Right atrium auricular region (tissue), 2 donors: Measurements from ENCODE around the gene SAMD4A. TPM values are rescaled to one million over a fixed set of nuclear protein-coding genes. Genes with fewer than 3 reads are reported as not detected.

ENCODE experiments used
- DNase-seq: peaks from one replicate; pipeline ENCODE4 v3.0.0-alpha.2; 2019; ENCODE audit warnings: low spot score
- H3K27ac ChIP-seq, 2 donors: fragments of 200-600 bp; sonication (generic); 1 replicate in 1 of 2; 2 replicates in 1 of 2; pipeline ENCODE4 v1.5.1; 2016 to 2019
- H3K27me3 ChIP-seq, 2 donors: fragments of 200-600 bp; sonication (generic); one replicate each; pipeline versions ENCODE4 v1.5.1 to v1.6.0; 2017 to 2019
- H3K36me3 ChIP-seq: fragments of 200-600 bp; sonication (generic); one replicate; pipeline ENCODE4 v1.5.1; 2016
- H3K4me1 ChIP-seq, 2 donors: fragments of 200-600 bp; sonication (generic); one replicate each; pipeline versions ENCODE4 v1.5.1 to v1.6.0; 2017 to 2019
- H3K4me3 ChIP-seq, 2 donors: fragments of 200-600 bp; sonication (generic); 1 replicate in 1 of 2; 2 replicates in 1 of 2; pipeline ENCODE4 v1.5.1; 2017 to 2019; ENCODE audit warnings: mild to moderate bottlenecking in 1 of 2, moderate library complexity in 1 of 2
- H3K9me3 ChIP-seq, 2 donors: fragments of 200-600 bp; sonication (generic); one replicate each; pipeline ENCODE4 v1.5.1; 2019
- total RNA-seq, 2 donors: library from RNA; depleted of rRNA; stranded (reverse); fragments of >200 nt; gene quantifications; one replicate each; pipeline ENCODE4 v1.1.0, GENCODE V29; 2016
- TF ChIP-seq, protein P1 (sequence below), 2 donors: fragments of 200-600 bp; sonication (generic); IDR thresholded peaks; one replicate each; pipeline ENCODE4 v1.5.1; 2019; ENCODE audit warnings: antibody characterized with exemption in 2 of 2

The SAMD4A gene
- total RNA-seq, 2 donors from 2014 or later, result 74.5 to 102 TPM

DNA sequence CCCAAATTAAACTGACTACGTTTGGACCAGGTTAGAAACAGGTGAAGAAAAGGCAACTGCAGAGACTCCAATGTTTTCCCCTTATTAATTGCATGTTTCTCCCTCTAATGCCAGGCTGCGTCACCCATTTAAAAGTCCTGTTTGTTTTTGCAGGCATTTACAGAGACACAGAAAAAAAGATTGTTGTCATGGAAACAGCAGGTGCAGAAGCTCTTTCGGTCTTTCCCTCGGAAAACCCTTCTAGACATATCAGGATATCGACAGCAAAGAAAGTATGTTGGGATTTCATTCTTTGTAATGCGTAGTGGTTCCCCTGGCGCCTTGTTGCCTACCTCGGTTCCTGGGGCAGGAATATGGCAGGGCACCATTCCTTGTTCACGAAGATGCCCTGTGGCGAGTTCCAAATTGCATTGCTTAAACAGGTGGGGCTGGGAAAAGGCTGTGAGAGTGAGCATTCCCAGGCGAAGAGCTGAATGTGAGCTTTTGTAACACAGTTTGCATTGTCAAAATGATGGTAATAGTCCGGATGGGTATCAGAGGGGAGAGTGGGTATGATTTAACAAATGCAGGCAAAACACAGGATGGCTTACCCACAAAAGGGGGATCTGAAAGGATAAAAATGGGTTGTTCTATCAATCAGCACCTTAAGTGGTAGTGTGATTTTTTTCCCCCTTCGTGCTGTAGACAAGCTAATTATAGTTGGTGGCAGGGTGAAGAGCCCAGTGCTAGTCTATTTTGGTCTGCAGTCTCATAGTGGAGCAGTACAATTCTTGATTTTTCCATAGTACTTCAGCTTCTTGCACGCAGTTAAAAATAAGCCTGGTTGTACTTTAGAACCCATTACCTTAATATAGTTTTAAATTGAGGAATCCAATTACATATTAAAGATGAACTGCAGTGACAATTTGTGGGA, 203.3 kb downstream of the SAMD4A start:
- no peak overlapping the region for H3K4me3 ChIP-seq
- TF ChIP-seq, protein P1, sequence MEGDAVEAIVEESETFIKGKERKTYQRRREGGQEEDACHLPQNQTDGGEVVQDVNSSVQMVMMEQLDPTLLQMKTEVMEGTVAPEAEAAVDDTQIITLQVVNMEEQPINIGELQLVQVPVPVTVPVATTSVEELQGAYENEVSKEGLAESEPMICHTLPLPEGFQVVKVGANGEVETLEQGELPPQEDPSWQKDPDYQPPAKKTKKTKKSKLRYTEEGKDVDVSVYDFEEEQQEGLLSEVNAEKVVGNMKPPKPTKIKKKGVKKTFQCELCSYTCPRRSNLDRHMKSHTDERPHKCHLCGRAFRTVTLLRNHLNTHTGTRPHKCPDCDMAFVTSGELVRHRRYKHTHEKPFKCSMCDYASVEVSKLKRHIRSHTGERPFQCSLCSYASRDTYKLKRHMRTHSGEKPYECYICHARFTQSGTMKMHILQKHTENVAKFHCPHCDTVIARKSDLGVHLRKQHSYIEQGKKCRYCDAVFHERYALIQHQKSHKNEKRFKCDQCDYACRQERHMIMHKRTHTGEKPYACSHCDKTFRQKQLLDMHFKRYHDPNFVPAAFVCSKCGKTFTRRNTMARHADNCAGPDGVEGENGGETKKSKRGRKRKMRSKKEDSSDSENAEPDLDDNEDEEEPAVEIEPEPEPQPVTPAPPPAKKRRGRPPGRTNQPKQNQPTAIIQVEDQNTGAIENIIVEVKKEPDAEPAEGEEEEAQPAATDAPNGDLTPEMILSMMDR (IDR thresholded peaks at IDR 0.05), result no peak
- H3K27ac ChIP-seq, result peak overlapping the region; percentile 84 to 97
- H3K27me3 ChIP-seq, result no peaks in the 10 kb centered on the region
- peaks cover 0 to 69% of the 10 kb centered on the region in 2 donors for H3K4me1 ChIP-seq
- H3K9me3 ChIP-seq, result no peaks in the 10 kb centered on the region
- no peak for DNase-seq
- peaks cover 48% of the 10 kb centered on the region for H3K36me3 ChIP-seq

DNA sequence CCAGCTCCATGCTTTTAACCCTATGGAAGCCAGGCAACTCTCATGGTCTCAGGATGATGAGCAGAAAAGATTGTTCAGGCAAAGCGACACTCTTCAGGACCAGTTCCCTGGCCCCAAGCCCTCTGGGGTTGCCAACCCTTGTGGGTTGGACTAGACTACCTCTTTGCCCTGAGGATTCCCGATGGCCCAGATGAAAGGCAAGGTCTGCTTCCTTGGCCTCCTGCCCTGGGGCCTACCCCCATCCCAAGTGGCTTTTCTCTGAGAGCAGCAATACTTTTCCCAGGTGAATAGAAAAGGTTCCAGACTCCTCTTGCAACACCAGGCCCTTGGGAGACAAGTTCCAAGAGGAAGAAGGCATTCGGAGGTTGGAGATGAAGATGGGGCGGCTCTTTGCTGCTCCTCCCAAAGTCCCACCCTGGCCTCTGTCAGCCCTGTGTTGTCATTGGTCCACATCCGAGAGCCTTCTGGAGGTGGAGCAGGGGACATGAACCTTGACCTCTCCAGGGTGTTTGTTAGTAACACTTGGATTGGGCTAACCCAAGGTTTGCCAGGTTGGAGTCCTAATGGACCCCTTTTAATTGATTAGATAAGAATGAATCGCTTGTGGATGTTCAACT, 204.6 kb downstream of the SAMD4A start:
- H3K9me3 ChIP-seq, result no peaks in the 10 kb centered on the region
- TF ChIP-seq, protein P1 (IDR thresholded peaks at IDR 0.05), result no peak
- peaks cover 0 to 70% of the 10 kb centered on the region in 2 donors for H3K4me1 ChIP-seq
- no peak overlapping the region for H3K4me3 ChIP-seq
- peak overlapping the region; percentile 84 to 97 for H3K27ac ChIP-seq
- peaks cover 39% of the 10 kb centered on the region for H3K36me3 ChIP-seq
- DNase-seq, result no peak
- no peaks in the 10 kb centered on the region for H3K27me3 ChIP-seq

DNA sequence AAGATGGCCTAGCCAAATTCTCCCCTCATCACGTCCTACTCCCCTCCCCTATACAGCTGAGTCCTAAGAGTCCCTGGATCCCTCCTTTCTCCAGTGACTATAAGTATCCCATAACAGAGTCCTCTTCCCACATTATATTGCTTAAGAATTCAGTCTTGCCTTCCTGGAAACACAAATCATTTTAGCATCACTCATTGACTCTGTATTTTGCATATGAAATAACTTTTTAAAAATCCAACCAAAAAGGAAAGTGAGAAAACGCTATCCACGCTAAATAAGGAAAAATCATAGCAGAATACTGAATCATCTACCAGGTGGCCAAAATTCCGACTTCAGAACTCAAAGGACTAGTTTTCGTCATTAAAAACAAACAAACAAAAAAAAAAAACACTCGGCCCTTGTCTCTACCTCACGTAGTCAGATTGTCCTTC, 205.5 kb downstream of the SAMD4A start:
- H3K36me3 ChIP-seq, result peaks cover 37% of the 10 kb centered on the region
- DNase-seq, result no peak
- peaks cover 0 to 70% of the 10 kb centered on the region in 2 donors for H3K4me1 ChIP-seq
- no peaks in the 10 kb centered on the region for H3K9me3 ChIP-seq
- no peaks in the 10 kb centered on the region for H3K27me3 ChIP-seq
- no peak overlapping the region for H3K4me3 ChIP-seq
- H3K27ac ChIP-seq, result peak overlapping the region; percentile 84 to 97
- TF ChIP-seq, protein P1 (IDR thresholded peaks at IDR 0.05), result no peak

DNA sequence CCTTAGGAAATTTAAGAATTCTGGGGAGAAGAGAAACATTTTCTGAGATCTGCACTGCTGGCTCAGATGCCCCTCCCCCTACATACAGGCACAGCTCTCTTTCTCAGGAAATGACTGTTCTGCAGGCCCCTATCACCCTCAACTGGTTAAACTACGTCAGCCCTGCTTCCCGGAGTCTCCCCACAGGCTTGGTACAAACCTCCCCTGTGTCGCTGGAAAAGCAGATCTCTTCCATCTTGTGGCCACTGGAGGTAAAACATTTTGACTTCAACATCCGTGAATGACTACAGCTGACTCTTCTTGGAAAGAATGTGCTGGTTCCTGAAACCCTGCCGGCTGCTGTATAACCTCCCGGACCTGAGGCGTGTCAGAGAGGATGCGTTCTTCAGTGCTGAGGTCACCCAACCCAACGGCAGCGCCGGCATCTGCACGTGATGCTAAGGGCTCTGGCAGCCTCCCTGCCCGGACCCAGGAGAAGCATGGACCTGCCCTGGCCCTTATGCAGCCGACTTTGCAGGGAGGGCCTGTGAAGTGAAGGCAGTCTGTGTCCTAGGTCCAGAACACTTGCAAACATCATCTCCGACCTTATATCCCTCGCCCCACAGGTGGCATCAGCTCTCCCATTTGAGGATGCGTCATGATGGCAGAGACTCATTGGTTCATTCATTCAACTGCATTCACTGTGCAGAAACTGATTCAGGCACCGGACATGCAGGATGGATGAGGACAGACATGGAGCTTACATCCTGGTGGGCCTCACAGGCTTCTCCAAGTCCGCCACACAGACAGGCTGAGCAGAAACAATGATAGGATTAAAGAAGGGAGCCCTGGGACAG, 206.5 kb downstream of the SAMD4A start:
- TF ChIP-seq, protein P1 (IDR thresholded peaks at IDR 0.05), result peak; percentile 45 to 76
- H3K4me3 ChIP-seq, result no peak overlapping the region
- no peaks in the 10 kb centered on the region for H3K9me3 ChIP-seq
- peak; percentile 96 for DNase-seq
- H3K27me3 ChIP-seq, result no peaks in the 10 kb centered on the region
- peaks cover 0 to 74% of the 10 kb centered on the region in 2 donors for H3K4me1 ChIP-seq
- H3K36me3 ChIP-seq, result peaks cover 37% of the 10 kb centered on the region
- H3K27ac ChIP-seq, result peak overlapping the region; percentile 84 to 97

DNA sequence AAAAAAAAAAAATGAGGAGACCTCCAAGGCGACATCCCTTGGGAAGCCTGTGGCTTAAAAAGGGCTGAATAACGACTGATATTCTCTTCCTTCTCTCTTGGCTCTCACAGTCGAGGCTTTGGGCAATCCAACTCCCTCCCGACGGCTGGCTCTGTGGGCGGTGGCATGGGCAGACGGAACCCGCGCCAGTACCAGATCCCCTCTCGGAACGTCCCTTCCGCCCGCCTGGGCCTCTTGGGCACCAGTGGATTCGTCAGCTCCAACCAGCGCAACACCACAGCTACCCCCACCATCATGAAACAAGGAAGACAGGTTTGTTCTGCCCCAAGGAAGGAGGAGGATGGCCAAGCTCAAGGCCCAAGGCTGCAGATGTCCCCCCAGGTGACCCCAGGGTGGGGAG, 207.9 kb downstream of the SAMD4A start:
- H3K27me3 ChIP-seq, result no peaks in the 10 kb centered on the region
- peak overlapping the region; percentile 84 to 97 for H3K27ac ChIP-seq
- H3K4me1 ChIP-seq, result peaks cover 0 to 79% of the 10 kb centered on the region in 2 donors
- no peak overlapping the region for H3K4me3 ChIP-seq
- TF ChIP-seq, protein P1 (IDR thresholded peaks at IDR 0.05), result no peak
- peaks cover 39% of the 10 kb centered on the region for H3K36me3 ChIP-seq
- no peaks in the 10 kb centered on the region for H3K9me3 ChIP-seq
- DNase-seq, result no peak
